Measurements from ENCODE around the gene RXFP3. TPM values are rescaled to one million over a fixed set of nuclear protein-coding genes. Genes with fewer than 3 reads are reported as not detected.

Gene RXFP3
- total and polyA plus RNA-seq, 2 experiments from 2014 or later = not detected

DNA sequence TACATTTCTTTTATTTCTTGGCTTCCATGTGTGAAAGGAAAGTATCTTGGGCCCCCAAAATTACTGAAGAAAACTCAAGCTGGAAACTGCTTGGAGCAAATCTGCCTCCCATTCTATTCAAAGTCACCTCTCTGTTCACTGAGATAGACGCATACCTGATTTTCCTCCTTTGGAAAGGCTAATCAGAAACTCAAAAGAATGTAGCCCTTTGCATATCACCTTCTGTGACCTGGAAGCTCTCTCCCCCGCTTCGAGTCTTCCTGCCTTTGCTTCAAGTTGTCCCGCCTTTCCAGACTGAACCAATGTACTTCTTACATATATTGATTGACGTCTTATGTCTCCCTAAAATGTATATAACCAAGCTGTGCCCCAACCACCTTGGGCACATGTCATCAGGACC, 5.0 kb upstream of the RXFP3 start:
- Histone ChIP-seq H3K4me2 (ENCODE audit: unreplicated experiment) (no peak overlapping the region), H2AFZ (no peak overlapping the region), H3K4me1 (ENCODE audit: insufficient read depth) (peaks cover 7% of the 10 kb centered on the region), H4K20me1 (ENCODE audit: insufficient read depth) (no peaks in the 10 kb centered on the region), H3K27me3 (replicated peaks; ENCODE audit: insufficient read depth) (no peaks in the 10 kb centered on the region), H3K9ac (no peak overlapping the region), H3K9me2 (ENCODE audit: insufficient read depth) (no peaks in the 10 kb centered on the region), H3K36me3 (ENCODE audit: low read depth) (no peaks in the 10 kb centered on the region), H3F3A (ENCODE audit: insufficient read depth) (no peaks in the 10 kb centered on the region), H3K27ac (no peak overlapping the region), H3K9me3 (ENCODE audit: low read depth) (no peaks in the 10 kb centered on the region), H3K4me3 (no peak overlapping the region), H3K79me2 (ENCODE audit: insufficient read depth) (no peaks in the 10 kb centered on the region)
- WGBS, 2 experiments (ENCODE audit: low coverage in 1 of 2, low lambda C conversion rate in 2 of 2, missing lambda C conversion rate in 2 of 2) = 88 to 94% methylated on average over 5 of the region's 5 CpGs
- in situ Hi-C loops (cut with MboI) = no loop called here
- no peak for DNase-seq
- TF ChIP-seq EZH2phosphoT487 (IDR thresholded peaks at IDR 0.05; ENCODE audit: insufficient read depth, low read depth) (no peak), EZH2 (IDR thresholded peaks at IDR 0.05; ENCODE audit: insufficient read depth, poor library complexity, severe bottlenecking) (no peak)

DNA sequence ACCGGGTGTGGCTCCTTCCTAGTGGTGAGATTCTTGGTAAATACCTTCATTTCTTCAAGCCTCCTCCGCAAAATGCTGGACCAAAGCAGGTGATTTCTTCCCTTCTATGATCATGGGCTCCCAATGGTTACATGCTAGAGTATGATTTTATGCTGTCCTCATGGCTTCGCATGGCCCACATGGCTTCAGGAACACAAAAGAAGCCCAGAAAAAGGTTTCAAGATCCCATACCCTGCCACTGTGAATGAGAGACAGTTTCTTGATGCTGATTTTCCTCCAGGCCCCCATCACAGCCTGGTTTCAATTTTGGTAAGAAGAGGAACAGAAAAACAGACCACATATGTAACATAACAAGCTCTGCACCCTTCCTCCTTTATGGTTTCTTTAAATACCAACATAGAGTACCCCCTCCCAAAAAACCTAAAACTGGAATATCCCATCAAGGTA, 2.4 kb upstream of the RXFP3 start:
- Histone ChIP-seq H3K27me3 (replicated peaks; ENCODE audit: insufficient read depth) (peaks cover 26% of the 10 kb centered on the region), H4K20me1 (ENCODE audit: insufficient read depth) (no peaks in the 10 kb centered on the region), H3F3A (ENCODE audit: insufficient read depth) (no peaks in the 10 kb centered on the region), H3K79me2 (ENCODE audit: insufficient read depth) (no peaks in the 10 kb centered on the region), H3K27ac (no peak overlapping the region), H2AFZ (no peak overlapping the region), H3K9me2 (ENCODE audit: insufficient read depth) (no peaks in the 10 kb centered on the region), H3K4me2 (ENCODE audit: unreplicated experiment) (no peak overlapping the region), H3K4me1 (ENCODE audit: insufficient read depth) (peaks cover 7% of the 10 kb centered on the region), H3K36me3 (ENCODE audit: low read depth) (no peaks in the 10 kb centered on the region), H3K4me3 (no peak overlapping the region), H3K9ac (no peak overlapping the region), H3K9me3 (ENCODE audit: low read depth) (no peaks in the 10 kb centered on the region)
- in situ Hi-C loops (cut with MboI) = no loop called here
- no peak for DNase-seq
- WGBS, 2 experiments (ENCODE audit: low coverage in 1 of 2, low lambda C conversion rate in 2 of 2, missing lambda C conversion rate in 2 of 2) = 95 to 97% methylated on average over 3 of the region's 3 CpGs
- TF ChIP-seq EZH2phosphoT487 (IDR thresholded peaks at IDR 0.05; ENCODE audit: insufficient read depth, low read depth) = no peak
- TF ChIP-seq EZH2 (IDR thresholded peaks at IDR 0.05; ENCODE audit: insufficient read depth, poor library complexity, severe bottlenecking) = no peak

DNA sequence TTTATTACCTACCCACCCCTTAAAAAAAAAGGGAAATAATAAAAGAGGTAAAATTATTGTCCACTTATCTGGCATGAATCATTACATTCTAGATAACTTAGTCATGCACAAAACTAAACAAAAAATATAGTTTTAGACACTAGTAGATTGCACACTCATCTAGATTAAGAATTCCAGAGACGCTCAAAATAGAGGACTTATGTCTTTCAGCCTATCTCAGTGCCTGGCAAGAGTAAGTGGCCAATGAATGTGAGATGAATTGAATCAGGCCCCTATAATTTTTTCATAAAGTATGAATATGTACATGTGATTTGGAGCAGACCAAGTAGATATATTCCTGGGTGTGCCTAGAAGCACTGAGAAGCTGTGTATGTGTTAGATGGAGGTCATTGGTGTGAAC, 2.0 kb upstream of the RXFP3 start:
- H3K27ac ChIP-seq = no peak overlapping the region
- H3K4me3 ChIP-seq = no peak overlapping the region
- no peaks in the 10 kb centered on the region for H3K9me2 ChIP-seq (ENCODE audit: insufficient read depth)
- H2AFZ ChIP-seq = no peak overlapping the region
- no peaks in the 10 kb centered on the region for H3K79me2 ChIP-seq (ENCODE audit: insufficient read depth)
- in situ Hi-C loops (cut with MboI) = no loop called here
- H4K20me1 ChIP-seq (ENCODE audit: insufficient read depth) = no peaks in the 10 kb centered on the region
- H3K9ac ChIP-seq = no peak overlapping the region
- no peaks in the 10 kb centered on the region for H3K36me3 ChIP-seq (ENCODE audit: low read depth)
- no peak for TF ChIP-seq EZH2phosphoT487 (IDR thresholded peaks at IDR 0.05; ENCODE audit: insufficient read depth, low read depth)
- no peak for TF ChIP-seq EZH2 (IDR thresholded peaks at IDR 0.05; ENCODE audit: insufficient read depth, poor library complexity, severe bottlenecking)
- H3K4me2 ChIP-seq (ENCODE audit: unreplicated experiment) = no peak overlapping the region
- H3F3A ChIP-seq (ENCODE audit: insufficient read depth) = no peaks in the 10 kb centered on the region
- H3K27me3 ChIP-seq (replicated peaks; ENCODE audit: insufficient read depth) = peaks cover 30% of the 10 kb centered on the region
- peaks cover 7% of the 10 kb centered on the region for H3K4me1 ChIP-seq (ENCODE audit: insufficient read depth)
- DNase-seq = peak; percentile 35
- 15 to 24% methylated on average over 1 of the region's 1 CpG for WGBS, 2 experiments (ENCODE audit: low coverage in 1 of 2, low lambda C conversion rate in 2 of 2, missing lambda C conversion rate in 2 of 2)
- no peaks in the 10 kb centered on the region for H3K9me3 ChIP-seq (ENCODE audit: low read depth)

DNA sequence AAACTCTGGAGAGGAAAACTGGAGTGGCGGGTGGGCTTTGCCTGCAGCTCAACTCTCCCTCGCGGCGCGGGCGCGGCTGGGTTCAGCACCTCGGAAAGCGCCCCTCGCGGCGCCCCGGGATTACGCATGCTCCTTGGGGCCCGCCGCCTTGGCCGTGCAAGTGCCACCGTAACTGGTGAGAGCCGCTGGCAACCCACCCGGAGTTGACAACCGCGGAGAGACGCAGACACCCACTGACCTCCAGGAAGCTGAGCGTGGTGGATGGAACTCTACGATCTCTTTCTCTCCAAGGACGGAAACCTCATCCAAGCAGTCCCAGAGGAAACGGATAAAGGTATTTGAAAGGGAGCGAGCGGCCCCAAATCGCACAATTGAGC, 194 bp upstream of the RXFP3 start:
- TF ChIP-seq EZH2 (IDR thresholded peaks at IDR 0.05; ENCODE audit: insufficient read depth, poor library complexity, severe bottlenecking) = no peak
- no peak for TF ChIP-seq EZH2phosphoT487 (IDR thresholded peaks at IDR 0.05; ENCODE audit: insufficient read depth, low read depth)
- WGBS, 2 experiments (ENCODE audit: low coverage in 1 of 2, low lambda C conversion rate in 2 of 2, missing lambda C conversion rate in 2 of 2) = 2 to 3% methylated on average over 30 of the region's 30 CpGs
- peak overlapping the region; percentile 75 for H3K4me3 ChIP-seq
- DNase-seq = peak; percentile 84
- no peaks in the 10 kb centered on the region for H3F3A ChIP-seq (ENCODE audit: insufficient read depth)
- H4K20me1 ChIP-seq (ENCODE audit: insufficient read depth) = no peaks in the 10 kb centered on the region
- no peak overlapping the region for H3K9ac ChIP-seq
- no peaks in the 10 kb centered on the region for H3K9me3 ChIP-seq (ENCODE audit: low read depth)
- peak overlapping the region; percentile 66 for H2AFZ ChIP-seq
- peaks cover 7% of the 10 kb centered on the region for H3K4me1 ChIP-seq (ENCODE audit: insufficient read depth)
- H3K36me3 ChIP-seq (ENCODE audit: low read depth) = no peaks in the 10 kb centered on the region
- in situ Hi-C loops (cut with MboI) = no loop called here
- no peak overlapping the region for H3K27ac ChIP-seq
- H3K27me3 ChIP-seq (replicated peaks; ENCODE audit: insufficient read depth) = peaks cover 46% of the 10 kb centered on the region
- no peaks in the 10 kb centered on the region for H3K9me2 ChIP-seq (ENCODE audit: insufficient read depth)
- peak overlapping the region; percentile 95 for H3K4me2 ChIP-seq (ENCODE audit: unreplicated experiment)
- no peaks in the 10 kb centered on the region for H3K79me2 ChIP-seq (ENCODE audit: insufficient read depth)

Data from GM23248 (cell line).